ENCODE results near the gene KAT7. TPM values are rescaled to one million over a fixed set of nuclear protein-coding genes. Genes with fewer than 3 reads are reported as not detected.

The KAT7 gene
- total and polyA plus RNA-seq, 10 of the 15 experiments (the other 5 are each of a cell fraction or from before 2014, with no cell fraction given) = 6.6 to 45.8 (median 26.3) TPM

DNA sequence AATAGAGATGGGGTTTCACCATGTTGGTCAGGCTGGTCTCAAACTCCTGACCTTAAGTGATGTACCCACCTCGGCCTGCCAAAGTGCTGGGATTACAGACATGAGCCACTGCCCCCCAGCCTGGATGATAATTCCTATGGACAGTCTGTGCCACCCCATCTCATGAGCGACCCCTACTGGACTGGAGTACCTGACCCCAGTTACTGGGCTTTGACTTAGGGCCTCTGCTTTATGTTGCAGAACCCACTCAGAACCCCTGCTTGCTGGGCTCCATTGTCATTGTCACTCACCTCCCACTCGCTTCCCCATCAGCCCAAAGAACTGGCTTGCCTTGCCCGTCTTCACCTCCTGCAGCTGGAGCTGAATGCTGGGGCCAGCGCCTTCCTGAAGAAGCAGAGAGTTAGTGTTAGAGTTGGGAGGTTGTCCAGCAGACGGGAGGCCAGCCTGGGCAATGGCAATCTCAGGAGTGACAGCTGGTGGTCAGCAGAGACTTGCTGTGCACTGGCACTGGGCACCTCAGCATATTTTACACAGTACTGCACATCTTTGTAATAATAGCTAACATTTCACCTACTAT, 55.4 kb downstream of the KAT7 start:
- in situ Hi-C loops (cut with MboI) = loop anchor here (10.0 kb wide), 1 partner anchor 279 kb away; no protein-coding TSS in a partner anchor
- H3K4me3 ChIP-seq = no peak overlapping the region
- no peak overlapping the region for H3K9ac ChIP-seq (ENCODE audit: control insufficient read depth, insufficient read depth, low read length)
- H3K9me3 ChIP-seq (replicated peaks; ENCODE audit: control insufficient read depth, insufficient read depth, low read length) = no peaks in the 10 kb centered on the region
- DNase-seq (ENCODE audit: low read depth, low spot score) (no peak), ATAC-seq (peak; percentile 56; the same call in 2 of the 3 replicates), FAIRE-seq (no peak)
- ChIA-PET POLR2A (no interaction called here), SMC1A (ENCODE audit: uncharacterized antibody, unreplicated experiment) (no interaction called here), RAD21 (ENCODE audit: unreplicated experiment) (interaction anchor here (0.8 kb wide), 1 partner anchor 276 kb away, joined by 3 read pairs; no protein-coding TSS in a partner anchor), CTCF (interaction anchor here (0.6 to 2.3 kb wide), 5 partner anchors 10 to 153 kb away, joined by 3 to 5 read pairs (median 5); no protein-coding TSS in a partner anchor)
- TF ChIP-seq, protein P1, sequence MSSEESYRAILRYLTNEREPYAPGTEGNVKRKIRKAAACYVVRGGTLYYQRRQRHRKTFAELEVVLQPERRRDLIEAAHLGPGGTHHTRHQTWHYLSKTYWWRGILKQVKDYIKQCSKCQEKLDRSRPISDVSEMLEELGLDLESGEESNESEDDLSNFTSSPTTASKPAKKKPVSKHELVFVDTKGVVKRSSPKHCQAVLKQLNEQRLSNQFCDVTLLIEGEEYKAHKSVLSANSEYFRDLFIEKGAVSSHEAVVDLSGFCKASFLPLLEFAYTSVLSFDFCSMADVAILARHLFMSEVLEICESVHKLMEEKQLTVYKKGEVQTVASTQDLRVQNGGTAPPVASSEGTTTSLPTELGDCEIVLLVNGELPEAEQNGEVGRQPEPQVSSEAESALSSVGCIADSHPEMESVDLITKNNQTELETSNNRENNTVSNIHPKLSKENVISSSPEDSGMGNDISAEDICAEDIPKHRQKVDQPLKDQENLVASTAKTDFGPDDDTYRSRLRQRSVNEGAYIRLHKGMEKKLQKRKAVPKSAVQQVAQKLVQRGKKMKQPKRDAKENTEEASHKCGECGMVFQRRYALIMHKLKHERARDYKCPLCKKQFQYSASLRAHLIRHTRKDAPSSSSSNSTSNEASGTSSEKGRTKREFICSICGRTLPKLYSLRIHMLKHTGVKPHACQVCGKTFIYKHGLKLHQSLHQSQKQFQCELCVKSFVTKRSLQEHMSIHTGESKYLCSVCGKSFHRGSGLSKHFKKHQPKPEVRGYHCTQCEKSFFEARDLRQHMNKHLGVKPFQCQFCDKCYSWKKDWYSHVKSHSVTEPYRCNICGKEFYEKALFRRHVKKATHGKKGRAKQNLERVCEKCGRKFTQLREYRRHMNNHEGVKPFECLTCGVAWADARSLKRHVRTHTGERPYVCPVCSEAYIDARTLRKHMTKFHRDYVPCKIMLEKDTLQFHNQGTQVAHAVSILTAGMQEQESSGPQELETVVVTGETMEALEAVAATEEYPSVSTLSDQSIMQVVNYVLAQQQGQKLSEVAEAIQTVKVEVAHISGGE (CRISPR knock-in tag; IDR thresholded peaks at IDR 0.05) = no peak
- TF ChIP-seq, protein P2, sequence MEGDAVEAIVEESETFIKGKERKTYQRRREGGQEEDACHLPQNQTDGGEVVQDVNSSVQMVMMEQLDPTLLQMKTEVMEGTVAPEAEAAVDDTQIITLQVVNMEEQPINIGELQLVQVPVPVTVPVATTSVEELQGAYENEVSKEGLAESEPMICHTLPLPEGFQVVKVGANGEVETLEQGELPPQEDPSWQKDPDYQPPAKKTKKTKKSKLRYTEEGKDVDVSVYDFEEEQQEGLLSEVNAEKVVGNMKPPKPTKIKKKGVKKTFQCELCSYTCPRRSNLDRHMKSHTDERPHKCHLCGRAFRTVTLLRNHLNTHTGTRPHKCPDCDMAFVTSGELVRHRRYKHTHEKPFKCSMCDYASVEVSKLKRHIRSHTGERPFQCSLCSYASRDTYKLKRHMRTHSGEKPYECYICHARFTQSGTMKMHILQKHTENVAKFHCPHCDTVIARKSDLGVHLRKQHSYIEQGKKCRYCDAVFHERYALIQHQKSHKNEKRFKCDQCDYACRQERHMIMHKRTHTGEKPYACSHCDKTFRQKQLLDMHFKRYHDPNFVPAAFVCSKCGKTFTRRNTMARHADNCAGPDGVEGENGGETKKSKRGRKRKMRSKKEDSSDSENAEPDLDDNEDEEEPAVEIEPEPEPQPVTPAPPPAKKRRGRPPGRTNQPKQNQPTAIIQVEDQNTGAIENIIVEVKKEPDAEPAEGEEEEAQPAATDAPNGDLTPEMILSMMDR (IDR thresholded peaks at IDR 0.05 in 2 of 3, conservative IDR thresholded peaks at IDR 0.05 in 1 of 3; ENCODE audit: control insufficient read depth in 2 of 3, extremely low read depth in 1 of 3, insufficient read depth in 1 of 3, low read depth in 3 of 3, low read length in 3 of 3) = peak; percentile 37 to 61 (median 40)
- no peak for TF ChIP-seq RUNX3 (IDR thresholded peaks at IDR 0.05; ENCODE audit: low read length)
- TF ChIP-seq RAD21 (IDR thresholded peaks at IDR 0.05; ENCODE audit: insufficient read depth, low read depth, low read length) = peak; percentile 36
- 64% methylated on average over 6 of the region's 6 CpGs for WGBS (ENCODE audit: insufficient coverage, insufficient replicate concordance, low lambda C conversion rate, missing lambda C conversion rate)
- H3K36me3 ChIP-seq (ENCODE audit: control insufficient read depth in 2 of 2, insufficient read depth in 2 of 2, low read length in 1 of 2) = no peaks in the 10 kb centered on the region; a peak in 1 of 4 replicates
- H3K4me1 ChIP-seq (ENCODE audit: control insufficient read depth, insufficient read depth, low read length) = no peaks in the 10 kb centered on the region
- no peak overlapping the region for H2AFZ ChIP-seq (ENCODE audit: control insufficient read depth, low read depth, low read length)
- H3K27me3 ChIP-seq (replicated peaks in 1 of 2; ENCODE audit: control insufficient read depth in 2 of 2, insufficient read depth in 2 of 2, low read length in 1 of 2) = no peaks in the 10 kb centered on the region
- H3K27ac ChIP-seq (ENCODE audit: control insufficient read depth, insufficient read depth) = no peak overlapping the region
- no TSS peak for BruUV-seq (replicated peaks)
- no peaks in the 10 kb centered on the region for H3K79me2 ChIP-seq (ENCODE audit: control insufficient read depth, insufficient read depth, low read length)
- intact Hi-C loops (cut with micrococcal nuclease; ENCODE audit: unreplicated experiment) = no loop called here
- no peak overlapping the region for H3K4me2 ChIP-seq (ENCODE audit: control insufficient read depth, insufficient read depth)
- no peaks in the 10 kb centered on the region for H4K20me1 ChIP-seq (ENCODE audit: control insufficient read depth, insufficient read depth)

Data from GM12878 (cell line).